HG02623 (cell line): ENCODE results near the gene DHX57.

ENCODE experiments used
- ATAC-seq: cut with Tn5 transposase; IDR thresholded peaks from one replicate; pipeline ENCODE4 v1.9.1; 2021; ENCODE audit warnings: moderate library complexity; ENCODE audit not compliant: unreplicated experiment

Gene DHX57

GRCh38 chr2:38751596-38752410 is 123.9 kb downstream of the DHX57 start:
- no peak for ATAC-seq

GRCh38 chr2:38750891-38751595 is 124.7 kb downstream of the DHX57 start, which contains the start of gene SRSF7:
Gene SRSF7, minus strand, starts transcription at chr2:38751361. Its CDS starts 105 bp downstream, at chr2:38751256.
- peak; percentile 72 for ATAC-seq

- ATAC-seq = peak; percentile 32
Measured at GRCh38 chr2:38750011-38750890, 125.5 kb downstream of the DHX57 start.

- ATAC-seq = no peak
Measured at GRCh38 chr2:38748943-38749804, 126.6 kb downstream of the DHX57 start.

GRCh38 chr2:38748391-38748790 is 127.3 kb downstream of the DHX57 start:
- ATAC-seq = no peak

GRCh38 chr2:38747819-38748218 is 127.9 kb downstream of the DHX57 start:
- ATAC-seq = no peak
